Dermis microvascular lymphatic vessel endothelial cell (primary cell): ENCODE data around the gene PPM1L. TPM values are rescaled to one million over a fixed set of nuclear protein-coding genes. Genes with fewer than 3 reads are reported as not detected.
A peak's percentile ranks its signal among the peaks of the same experiment; 100 is the strongest.

Source experiments
- DNase-seq, 2 donors: peaks; one replicate each; pipeline versions ENCODE4 v3.0.0 to v3.0.0-alpha.2; 2010; ENCODE audit warnings: low read depth in 2 of 2
- total RNA-seq: library from RNA; depleted of rRNA; stranded (reverse); fragments of >200 nt; gene quantifications from 2 replicates; pipeline ENCODE4 v1.2.1, GENCODE V29; 2014

The PPM1L gene
- total RNA-seq, 1 donor from 2014 or later, result 0.51 TPM

DNA sequence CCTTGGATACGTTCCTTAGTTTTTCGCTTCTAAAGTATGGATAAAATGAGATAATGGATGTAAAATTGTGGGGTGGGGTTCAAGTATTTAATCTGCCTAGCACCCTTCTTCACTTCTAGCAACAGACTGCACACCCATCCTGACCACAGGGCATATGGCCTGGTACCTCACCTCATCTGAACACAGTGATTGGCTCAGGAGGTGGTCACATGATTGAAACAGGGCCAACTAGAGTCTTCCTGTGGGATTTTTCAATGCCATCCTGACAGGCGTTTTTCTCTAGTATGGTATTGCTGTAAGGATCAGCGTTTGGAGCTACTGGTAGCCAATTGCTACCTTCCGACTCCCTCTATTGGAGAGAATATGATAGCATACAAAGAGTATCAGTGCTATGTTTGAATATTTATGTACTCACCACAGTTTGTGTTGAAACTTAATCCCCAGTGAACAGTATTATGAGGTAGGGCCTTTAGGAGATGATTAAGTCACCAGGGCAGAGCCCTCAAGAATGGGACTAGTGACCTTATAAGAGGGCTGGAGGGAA lies 172.2 kb downstream of the PPM1L start:
- DNase-seq, result no peak

GRCh38 chr3:160929595-160929994 lies 173.6 kb downstream of the PPM1L start:
- peak in 1 of 2 donors; percentile 2 for DNase-seq

GRCh38 chr3:160931474-160931873 lies 175.4 kb downstream of the PPM1L start:
- DNase-seq, result no peak

GRCh38 chr3:160935413-160936095 lies 179.5 kb downstream of the PPM1L start:
- DNase-seq, result no peak

- DNase-seq, result peak; percentile 61 to 69
These were observed 186.0 kb downstream of the PPM1L start for GRCh38 chr3:160941885-160942494.

GRCh38 chr3:160943996-160944395 lies 188.0 kb downstream of the PPM1L start:
- DNase-seq, result no peak

- no peak for DNase-seq
These were observed 189.3 kb downstream of the PPM1L start for GRCh38 chr3:160945336-160945735.

DNA sequence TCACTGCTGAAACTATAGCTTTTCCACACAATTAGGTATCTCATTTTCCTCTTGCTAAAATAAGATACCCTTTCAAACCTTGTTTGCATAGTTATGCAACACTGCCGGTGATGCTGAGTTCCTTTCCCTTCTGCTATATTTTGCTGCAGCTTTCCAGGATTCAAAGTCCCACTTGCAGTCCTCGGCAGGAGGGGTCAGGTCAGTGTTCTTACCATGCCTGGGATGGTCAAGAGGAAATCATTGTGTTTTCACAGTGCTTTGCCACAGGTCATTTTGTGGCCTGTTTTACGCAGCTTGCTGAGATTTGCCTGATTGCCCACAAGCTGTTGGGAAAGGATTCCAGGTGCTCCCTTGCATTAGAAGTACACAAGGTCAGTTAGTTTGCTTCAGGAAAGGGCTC lies 192.2 kb downstream of the PPM1L start:
- no peak for DNase-seq

DNA sequence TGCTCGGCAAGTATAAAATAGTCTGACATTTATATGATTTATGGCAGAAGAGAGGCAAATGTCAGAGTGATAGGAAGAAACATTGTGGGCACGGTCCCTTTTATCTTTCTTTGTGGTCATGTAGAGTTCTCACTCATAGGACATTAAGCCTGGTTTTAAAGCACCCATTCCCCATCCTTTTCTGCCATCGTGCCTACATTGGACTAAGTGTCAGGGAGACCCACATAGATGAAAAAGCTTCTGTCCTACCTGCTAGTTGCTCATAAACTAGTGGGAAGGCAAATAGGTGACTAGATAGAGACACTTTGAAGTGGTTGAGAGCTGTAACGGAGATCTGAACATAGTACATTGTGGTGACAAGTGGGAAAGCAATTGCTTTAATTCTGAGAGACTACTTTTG lies 193.4 kb downstream of the PPM1L start:
- no peak for DNase-seq

DNA sequence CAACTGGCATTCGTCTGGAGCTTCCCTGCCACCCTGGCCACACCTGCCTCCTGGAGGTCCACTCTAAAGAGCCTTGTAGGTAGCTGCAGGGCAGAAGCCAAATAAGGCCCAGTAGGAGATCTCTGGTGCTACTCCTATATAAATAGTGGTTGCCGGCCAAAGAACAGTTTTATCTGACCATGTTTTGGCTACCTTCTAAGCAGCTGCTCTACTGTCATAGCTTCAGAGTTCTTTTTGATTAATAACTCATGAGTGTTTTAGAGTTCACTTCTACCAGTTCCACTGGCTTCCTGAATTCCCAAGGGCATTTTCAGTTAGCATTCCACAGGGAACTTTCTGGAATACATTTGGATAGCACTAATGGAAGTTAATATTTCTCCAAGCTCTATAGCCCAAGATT lies 194.5 kb downstream of the PPM1L start:
- DNase-seq, result no peak

DNA sequence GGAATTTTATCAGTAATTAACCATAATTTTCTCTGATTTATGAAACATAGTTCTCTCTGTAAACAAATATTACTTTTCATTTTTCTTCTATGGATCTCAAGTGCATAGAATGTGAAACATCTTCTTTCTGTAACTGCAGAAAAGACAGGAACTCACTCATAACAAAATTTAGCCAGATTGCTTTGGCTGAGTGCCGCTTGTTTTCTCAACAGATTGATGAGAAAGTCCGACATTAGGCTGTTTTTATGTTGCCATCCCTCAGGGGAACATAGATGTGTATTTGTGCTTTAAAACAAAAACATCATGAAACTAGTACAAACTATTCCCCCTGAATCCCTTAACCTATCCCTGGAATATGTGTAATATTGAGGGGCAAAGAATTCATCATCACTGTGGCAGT lies 194.9 kb downstream of the PPM1L start:
- DNase-seq, result no peak

DNA sequence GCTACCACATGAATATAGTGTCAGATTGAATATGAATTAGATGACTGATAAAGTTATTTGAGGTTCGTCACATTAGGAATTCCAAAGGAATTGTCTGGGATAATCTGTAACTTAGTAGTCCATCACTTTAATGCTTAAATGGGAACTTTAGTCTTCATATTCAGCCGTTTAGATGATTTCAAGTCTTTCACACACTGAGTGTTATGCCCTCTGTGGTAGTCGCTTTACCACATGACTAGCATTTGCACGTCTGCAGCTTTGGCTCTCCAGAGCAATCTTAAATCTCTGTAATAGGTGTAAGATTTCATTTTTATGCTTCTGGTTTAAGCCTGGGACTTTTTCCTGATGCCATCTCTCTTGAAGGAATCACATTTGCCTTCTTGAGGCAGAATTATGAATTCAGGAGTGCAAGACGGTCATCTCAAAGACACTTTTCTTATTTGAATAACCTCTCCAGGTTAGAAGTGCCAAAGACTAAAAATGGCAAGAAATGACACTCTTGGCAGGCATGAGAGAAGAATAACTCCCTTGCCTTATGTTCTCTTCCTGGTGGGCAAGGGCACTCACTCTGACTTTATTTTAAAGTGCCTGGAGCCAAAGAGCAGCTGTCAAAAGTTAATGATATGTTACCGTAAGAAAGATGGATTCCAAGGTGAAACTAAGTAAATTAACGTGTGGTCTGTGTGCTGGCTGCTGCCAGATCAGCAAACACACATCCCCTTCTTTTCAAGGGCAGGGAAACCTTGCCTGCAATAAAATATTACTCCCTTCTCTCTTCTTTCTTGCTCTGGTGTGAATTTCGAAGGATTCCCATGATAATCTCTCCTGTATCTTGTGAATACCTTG lies 195.8 kb downstream of the PPM1L start:
- DNase-seq, result no peak

- peak; percentile 5 to 27 for DNase-seq
These were observed 197.7 kb downstream of the PPM1L start for GRCh38 chr3:160953686-160954085.

GRCh38 chr3:160956785-160957184 lies 200.8 kb downstream of the PPM1L start:
- DNase-seq, result peak; percentile 36 to 55

- DNase-seq, result no peak
These were observed 204.5 kb downstream of the PPM1L start for GRCh38 chr3:160960568-160960967.

DNA sequence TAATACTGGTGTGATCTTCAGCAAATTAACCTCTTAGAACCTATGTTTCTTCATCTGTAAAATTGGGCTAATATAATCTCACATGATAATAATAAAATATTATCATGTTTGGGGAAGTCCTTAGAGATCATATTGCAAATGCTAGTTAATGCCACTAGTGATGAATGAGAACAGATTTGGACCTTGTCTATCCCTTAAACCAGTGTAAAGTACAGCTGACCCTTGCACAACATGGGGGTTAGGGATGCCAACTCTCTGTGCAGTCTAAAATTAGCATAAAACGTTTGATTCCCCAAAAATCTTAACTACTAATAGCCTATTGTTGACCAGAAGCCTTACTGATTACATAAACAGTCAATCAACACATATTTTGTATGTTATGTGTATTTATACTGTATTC lies 207.9 kb downstream of the PPM1L start:
- no peak for DNase-seq

GRCh38 chr3:160968761-160969160 lies 212.7 kb downstream of the PPM1L start:
- DNase-seq, result no peak

GRCh38 chr3:160973067-160973809 lies 217.2 kb downstream of the PPM1L start:
- peak in 1 of 2 donors; percentile 22 for DNase-seq

- DNase-seq, result no peak
These were observed 221.7 kb downstream of the PPM1L start for GRCh38 chr3:160977773-160978172.

DNA sequence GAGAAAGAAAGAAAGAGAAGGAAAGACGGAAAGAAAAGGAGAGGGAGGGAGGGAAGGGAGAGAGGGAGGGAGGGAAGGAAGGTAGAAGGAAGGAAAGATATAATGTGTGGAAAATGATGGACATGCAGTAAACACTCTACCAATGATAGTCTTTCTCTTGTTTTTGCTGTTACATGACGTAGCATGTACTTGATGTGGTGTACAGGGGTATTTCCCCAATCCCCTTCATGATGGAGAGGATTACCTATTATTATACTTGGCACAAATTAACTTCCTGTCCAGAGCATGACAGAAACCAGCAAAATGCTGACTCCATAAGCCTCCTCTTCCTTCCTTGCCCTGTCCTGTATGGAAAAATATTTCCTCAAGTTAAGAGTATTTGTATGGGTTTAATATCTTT lies 224.7 kb downstream of the PPM1L start:
- DNase-seq, result no peak

DNA sequence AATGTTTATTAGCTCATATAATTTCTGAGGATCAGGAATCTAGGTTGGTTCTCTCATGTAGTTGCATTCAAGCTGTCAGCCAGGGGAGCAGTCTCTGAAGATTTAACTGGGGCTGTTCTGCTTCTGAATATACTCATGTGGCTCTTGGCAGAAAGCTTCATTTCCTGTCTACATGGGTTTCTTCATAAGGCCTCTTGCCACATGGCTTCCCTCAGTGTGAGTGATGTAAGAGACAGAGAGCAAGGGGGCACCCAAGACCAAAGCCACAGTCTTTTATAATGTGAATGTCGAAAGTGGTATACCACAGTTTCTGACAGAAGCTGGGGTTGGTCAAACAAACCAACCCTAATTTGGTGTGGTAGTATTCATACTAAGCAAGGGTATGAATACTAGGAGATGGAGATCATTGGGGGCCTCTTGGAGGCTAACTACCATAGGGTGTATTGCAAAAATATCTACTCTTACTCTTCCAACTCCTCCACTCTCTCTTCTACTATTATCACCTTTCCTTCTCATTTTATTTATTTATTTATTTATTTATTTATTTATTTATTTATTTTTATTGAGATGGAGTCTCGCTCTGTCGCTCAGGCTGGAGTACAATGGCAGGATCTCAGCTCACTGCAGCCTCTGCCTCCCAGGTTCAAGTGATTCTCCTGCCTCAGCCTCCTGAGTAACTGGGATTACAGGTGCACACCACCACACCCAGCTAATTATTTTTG lies 225.3 kb downstream of the PPM1L start:
- no peak for DNase-seq
